Measurements from ENCODE around the gene EDN3. TPM values are rescaled to one million over a fixed set of nuclear protein-coding genes. Genes with fewer than 3 reads are reported as not detected.

Gene EDN3
- total and polyA plus RNA-seq, 2 experiments from 2014 or later: 0.13 to 0.17 TPM

- no peak for TF ChIP-seq ZNF462 (CRISPR knock-in tag; IDR thresholded peaks at IDR 0.05)
Measured at GRCh38 chr20:59363101-59363500, 62.7 kb downstream of the EDN3 start (continued).

- DNase-seq (ENCODE audit: low spot score) (no peak), ATAC-seq (no peak)
- H3K27me3 ChIP-seq (ENCODE audit: insufficient read depth): no peaks in the 10 kb centered on the region
- no peaks in the 10 kb centered on the region for H3K79me2 ChIP-seq (replicated peaks; ENCODE audit: insufficient read depth)
- no peak overlapping the region for H3K4me3 ChIP-seq
- no peaks in the 10 kb centered on the region for H3K36me3 ChIP-seq (ENCODE audit: insufficient read depth)
- Mint-ChIP-seq H3K4me3 (no peak overlapping the region), H3K27ac (no peak overlapping the region), H3K4me1 (peaks cover 14% of the 10 kb centered on the region), H3K9me3 (no peaks in the 10 kb centered on the region), H3K36me3 (ENCODE audit: low read depth) (no peaks in the 10 kb centered on the region), H3K27me3 (ENCODE audit: insufficient read depth, low read depth, poor library complexity) (peaks cover 4% of the 10 kb centered on the region)
- no peaks in the 10 kb centered on the region for H4K20me1 ChIP-seq (replicated peaks; ENCODE audit: insufficient read depth)
- no peaks in the 10 kb centered on the region for H3F3A ChIP-seq (replicated peaks; ENCODE audit: low read depth)
- no peak overlapping the region for H3K27ac ChIP-seq (ENCODE audit: low read depth)
- TF ChIP-seq EZH2 (IDR thresholded peaks at IDR 0.05; ENCODE audit: low read depth, unreplicated experiment) (no peak), NANOG (IDR thresholded peaks at IDR 0.05; ENCODE audit: borderline replicate concordance) (no peak), ZNF331 (CRISPR knock-in tag; IDR thresholded peaks at IDR 0.05; ENCODE audit: low read depth) (no peak), EZH2phosphoT487 (IDR thresholded peaks at IDR 0.05; ENCODE audit: unreplicated experiment) (no peak)
- peaks cover 3% of the 10 kb centered on the region; the same call in 1 of the 2 replicates for H3K4me1 ChIP-seq (ENCODE audit: insufficient read depth)
- 0 out of 2 replicates have a peak, but pooled peaks cover 6% of the 10 kb centered on the region for H3K9me2 ChIP-seq (ENCODE audit: insufficient read depth)
- no peak overlapping the region for H3K4me2 ChIP-seq
- no peak overlapping the region for H2AFZ ChIP-seq
Measured at GRCh38 chr20:59364611-59365010, 64.2 kb downstream of the EDN3 start.

Data from GM23338 (cell line).